Right atrium auricular region (tissue), 2 donors: ENCODE measurements around the gene DHCR7. TPM values are rescaled to one million over a fixed set of nuclear protein-coding genes. Genes with fewer than 3 reads are reported as not detected.

Source experiments
- DNase-seq: peaks from one replicate; pipeline ENCODE4 v3.0.0-alpha.2; 2019; ENCODE audit warnings: low spot score
- H3K27ac ChIP-seq, 2 donors: fragments of 200-600 bp; sonication (generic); 1 replicate in 1 of 2; 2 replicates in 1 of 2; pipeline ENCODE4 v1.5.1; 2016 to 2019
- H3K27me3 ChIP-seq, 2 donors: fragments of 200-600 bp; sonication (generic); one replicate each; pipeline versions ENCODE4 v1.5.1 to v1.6.0; 2017 to 2019
- H3K36me3 ChIP-seq: fragments of 200-600 bp; sonication (generic); one replicate; pipeline ENCODE4 v1.5.1; 2016
- H3K4me1 ChIP-seq, 2 donors: fragments of 200-600 bp; sonication (generic); one replicate each; pipeline versions ENCODE4 v1.5.1 to v1.6.0; 2017 to 2019
- H3K4me3 ChIP-seq, 2 donors: fragments of 200-600 bp; sonication (generic); 1 replicate in 1 of 2; 2 replicates in 1 of 2; pipeline ENCODE4 v1.5.1; 2017 to 2019; ENCODE audit warnings: mild to moderate bottlenecking in 1 of 2, moderate library complexity in 1 of 2
- H3K9me3 ChIP-seq, 2 donors: fragments of 200-600 bp; sonication (generic); one replicate each; pipeline ENCODE4 v1.5.1; 2019
- total RNA-seq, 2 donors: library from RNA; depleted of rRNA; stranded (reverse); fragments of >200 nt; gene quantifications; one replicate each; pipeline ENCODE4 v1.1.0, GENCODE V29; 2016
- TF ChIP-seq, protein P1 (sequence below), 2 donors: fragments of 200-600 bp; sonication (generic); IDR thresholded peaks; one replicate each; pipeline ENCODE4 v1.5.1; 2019; ENCODE audit warnings: antibody characterized with exemption in 2 of 2

Gene DHCR7
- total RNA-seq, 2 donors from 2014 or later = 26.8 to 37.6 TPM

DNA sequence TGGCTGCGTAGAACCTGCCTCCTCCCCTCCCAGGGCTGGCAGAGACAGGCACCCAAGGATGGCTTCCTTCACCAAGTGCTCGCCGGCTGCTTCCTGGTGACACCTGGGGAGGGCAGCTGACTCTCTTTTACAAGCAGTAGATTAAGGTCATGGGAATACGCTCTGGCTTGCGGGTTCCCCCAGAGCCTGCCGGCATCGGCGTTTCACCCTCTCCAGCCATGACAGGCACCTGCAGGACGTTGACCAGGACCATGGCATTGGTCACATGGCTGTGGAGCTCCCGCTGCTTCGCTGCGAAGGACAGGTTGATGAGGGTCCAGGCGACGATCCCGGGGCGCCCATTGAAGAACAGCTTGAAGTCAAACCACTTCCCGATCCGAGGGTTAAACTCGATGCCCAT lies 9.5 kb downstream of the DHCR7 start:
- TF ChIP-seq, protein P1, sequence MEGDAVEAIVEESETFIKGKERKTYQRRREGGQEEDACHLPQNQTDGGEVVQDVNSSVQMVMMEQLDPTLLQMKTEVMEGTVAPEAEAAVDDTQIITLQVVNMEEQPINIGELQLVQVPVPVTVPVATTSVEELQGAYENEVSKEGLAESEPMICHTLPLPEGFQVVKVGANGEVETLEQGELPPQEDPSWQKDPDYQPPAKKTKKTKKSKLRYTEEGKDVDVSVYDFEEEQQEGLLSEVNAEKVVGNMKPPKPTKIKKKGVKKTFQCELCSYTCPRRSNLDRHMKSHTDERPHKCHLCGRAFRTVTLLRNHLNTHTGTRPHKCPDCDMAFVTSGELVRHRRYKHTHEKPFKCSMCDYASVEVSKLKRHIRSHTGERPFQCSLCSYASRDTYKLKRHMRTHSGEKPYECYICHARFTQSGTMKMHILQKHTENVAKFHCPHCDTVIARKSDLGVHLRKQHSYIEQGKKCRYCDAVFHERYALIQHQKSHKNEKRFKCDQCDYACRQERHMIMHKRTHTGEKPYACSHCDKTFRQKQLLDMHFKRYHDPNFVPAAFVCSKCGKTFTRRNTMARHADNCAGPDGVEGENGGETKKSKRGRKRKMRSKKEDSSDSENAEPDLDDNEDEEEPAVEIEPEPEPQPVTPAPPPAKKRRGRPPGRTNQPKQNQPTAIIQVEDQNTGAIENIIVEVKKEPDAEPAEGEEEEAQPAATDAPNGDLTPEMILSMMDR (IDR thresholded peaks at IDR 0.05) = no peak
- no peak for DNase-seq
- no peaks in the 10 kb centered on the region for H3K27me3 ChIP-seq
- no peak overlapping the region for H3K4me3 ChIP-seq
- H3K36me3 ChIP-seq = peaks cover 60% of the 10 kb centered on the region
- peaks cover 0 to 8% of the 10 kb centered on the region in 2 donors for H3K4me1 ChIP-seq
- no peak overlapping the region for H3K27ac ChIP-seq
- H3K9me3 ChIP-seq = no peaks in the 10 kb centered on the region

DNA sequence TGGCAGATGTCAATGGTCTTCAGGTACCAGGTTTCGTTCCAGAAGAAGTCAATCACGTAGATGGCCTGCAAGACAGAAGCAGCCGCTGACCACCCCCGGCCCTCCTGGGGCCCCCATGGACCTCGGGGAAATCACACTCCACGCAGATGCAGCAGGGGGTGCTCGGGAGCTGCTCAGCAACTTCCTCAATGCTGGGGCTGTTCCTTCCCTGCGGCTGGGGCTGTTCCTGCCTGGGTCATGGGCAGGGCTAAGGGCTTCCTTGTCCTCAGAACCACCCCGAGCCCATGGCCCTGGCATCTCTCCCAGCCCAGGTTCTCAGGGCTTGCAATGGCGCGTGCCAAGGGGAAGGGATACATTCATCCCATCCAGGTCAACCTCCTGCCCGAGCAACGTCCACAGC lies 10.3 kb downstream of the DHCR7 start:
- peaks cover 0 to 16% of the 10 kb centered on the region in 2 donors for H3K4me1 ChIP-seq
- TF ChIP-seq, protein P1 (IDR thresholded peaks at IDR 0.05) = no peak

DNA sequence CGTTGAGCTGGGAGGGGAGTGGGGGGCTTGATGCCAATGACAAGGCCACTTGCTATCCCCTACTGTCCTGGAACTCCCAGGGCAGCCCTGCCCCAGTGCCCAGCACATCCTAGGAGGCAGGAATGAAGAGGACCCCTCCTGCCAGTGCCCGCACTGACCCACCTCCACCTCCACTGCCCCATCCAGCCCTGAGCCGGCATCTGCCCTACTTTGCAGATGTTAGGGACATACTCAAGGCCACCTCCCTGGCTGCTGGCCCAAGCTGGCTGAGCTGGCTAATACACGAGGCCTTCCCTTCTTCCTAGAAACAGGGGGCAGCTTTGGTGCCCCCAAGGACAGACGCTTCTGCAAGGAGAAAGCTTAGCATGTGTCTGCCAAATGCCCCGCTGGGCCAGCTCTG lies 10.8 kb downstream of the DHCR7 start:
- TF ChIP-seq, protein P1 (IDR thresholded peaks at IDR 0.05) = no peak
- Histone ChIP-seq H3K36me3 (peaks cover 56% of the 10 kb centered on the region), H3K27ac (no peak overlapping the region), H3K9me3 (no peaks in the 10 kb centered on the region), H3K27me3 (no peaks in the 10 kb centered on the region), H3K4me1 (peaks cover 0 to 20% of the 10 kb centered on the region in 2 donors), H3K4me3 (no peak overlapping the region)
- no peak for DNase-seq

More for the DNA sequence above, 10.3 kb downstream of the DHCR7 start:
- H3K27ac ChIP-seq = no peak overlapping the region
- no peaks in the 10 kb centered on the region for H3K9me3 ChIP-seq
- H3K27me3 ChIP-seq = no peaks in the 10 kb centered on the region
- H3K36me3 ChIP-seq = peaks cover 56% of the 10 kb centered on the region
- no peak for DNase-seq
- no peak overlapping the region for H3K4me3 ChIP-seq

DNA sequence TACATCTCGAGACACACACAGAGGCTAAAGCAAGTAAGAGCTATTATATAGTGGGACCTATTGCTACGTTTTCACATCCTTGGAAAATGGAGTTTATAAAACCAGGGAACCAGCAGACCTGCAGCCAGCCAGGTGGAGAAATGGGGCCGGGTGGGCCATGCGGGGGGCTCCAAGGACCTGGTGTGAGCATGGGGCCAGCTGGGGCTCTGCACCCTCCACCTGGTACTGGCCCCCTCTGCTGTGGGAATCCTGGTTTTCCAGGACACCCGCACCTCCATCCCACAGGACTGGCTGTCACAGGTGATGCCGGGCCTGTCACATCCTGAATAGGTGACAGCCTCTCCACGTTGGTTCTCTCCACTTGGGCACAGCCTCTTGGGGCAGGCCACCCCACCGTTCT lies 11.3 kb downstream of the DHCR7 start:
- H3K27me3 ChIP-seq = no peaks in the 10 kb centered on the region
- DNase-seq = no peak
- no peak overlapping the region for H3K4me3 ChIP-seq
- no peaks in the 10 kb centered on the region for H3K9me3 ChIP-seq
- H3K27ac ChIP-seq = no peak overlapping the region
- H3K36me3 ChIP-seq = peaks cover 51% of the 10 kb centered on the region
- H3K4me1 ChIP-seq = peaks cover 0 to 22% of the 10 kb centered on the region in 2 donors
- TF ChIP-seq, protein P1 (IDR thresholded peaks at IDR 0.05) = no peak

DNA sequence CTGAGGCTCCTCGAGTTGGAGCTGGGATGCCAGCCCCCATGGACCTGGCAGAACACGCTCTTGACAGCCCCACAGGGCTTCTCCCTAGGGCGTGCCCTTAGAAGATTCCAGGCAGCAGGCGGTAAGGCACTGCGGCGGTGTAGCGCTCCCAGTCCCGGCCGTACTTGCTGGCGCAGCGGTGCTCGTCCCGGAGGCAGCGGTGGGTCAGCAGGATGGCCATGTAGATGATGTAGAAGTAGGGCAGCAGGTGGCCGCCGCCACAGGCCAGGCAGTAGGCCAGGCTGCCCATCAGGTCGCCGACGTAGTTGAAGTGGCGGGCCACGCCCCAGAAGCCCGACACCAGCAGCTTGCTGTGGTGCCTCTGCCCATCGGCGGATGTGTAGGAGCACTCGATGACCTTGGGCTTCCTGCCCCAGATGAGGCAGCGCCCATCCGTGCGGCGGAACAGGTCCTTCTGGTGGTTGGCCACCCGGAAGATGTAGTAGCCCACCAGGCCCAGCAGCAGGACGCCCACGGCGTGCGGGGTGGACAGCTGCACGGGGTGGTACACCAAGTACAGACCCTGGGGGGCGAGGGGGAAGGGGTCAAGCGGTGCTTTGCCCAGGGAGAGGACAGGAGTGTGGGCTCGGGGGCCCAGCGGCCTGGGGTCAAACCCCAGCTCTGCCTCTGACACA lies 12.8 kb downstream of the DHCR7 start:
- Histone ChIP-seq H3K27me3 (no peaks in the 10 kb centered on the region), H3K27ac (no peak overlapping the region), H3K4me1 (peaks cover 0 to 22% of the 10 kb centered on the region in 2 donors), H3K9me3 (no peaks in the 10 kb centered on the region), H3K36me3 (peaks cover 38% of the 10 kb centered on the region), H3K4me3 (no peak overlapping the region)
- no peak for DNase-seq
- TF ChIP-seq, protein P1 (IDR thresholded peaks at IDR 0.05) = no peak
